GM18499 (cell line): ENCODE data around the gene PUSL1.
"Not testable (repeated sequence)": the region's sequence is repeated elsewhere in the genome, so short reads cannot be mapped to it uniquely, and the experiment has no call there.

Experiments
- ATAC-seq: cut with Tn5 transposase; IDR thresholded peaks from one replicate; pipeline ENCODE4 v1.9.1; 2021; ENCODE audit warnings: moderate number of reproducible peaks; ENCODE audit not compliant: insufficient read depth, unreplicated experiment

PUSL1 gene

GRCh38 chr1:1307261-1307922, 1.0 kb upstream of the PUSL1 start:
- ATAC-seq, result no peak

DNA sequence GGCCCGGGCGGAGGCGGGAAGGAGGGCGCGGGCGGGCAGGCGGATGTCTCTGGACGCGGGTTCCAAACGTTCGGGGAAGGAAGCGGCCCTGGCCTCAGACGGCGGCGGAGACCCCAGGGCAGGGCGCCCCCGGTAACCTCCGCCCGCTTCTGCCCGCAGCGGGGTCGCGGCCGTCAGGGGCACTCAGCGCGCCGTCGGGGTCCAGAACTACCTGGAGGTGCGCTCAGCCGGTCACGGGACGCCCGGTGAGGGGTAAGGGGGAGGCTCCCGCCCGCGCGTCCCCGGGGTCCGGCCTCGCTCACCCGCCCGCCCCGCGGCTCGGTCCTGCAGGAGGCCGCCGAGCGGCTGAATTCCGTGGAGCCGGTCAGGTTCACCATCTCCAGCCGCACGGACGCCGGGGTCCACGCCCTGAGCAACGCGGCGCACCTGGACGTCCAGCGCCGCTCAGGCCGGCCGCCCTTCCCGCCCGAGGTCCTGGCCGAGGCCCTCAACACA, 406 bp downstream of the PUSL1 start:
- ATAC-seq, result no peak

DNA sequence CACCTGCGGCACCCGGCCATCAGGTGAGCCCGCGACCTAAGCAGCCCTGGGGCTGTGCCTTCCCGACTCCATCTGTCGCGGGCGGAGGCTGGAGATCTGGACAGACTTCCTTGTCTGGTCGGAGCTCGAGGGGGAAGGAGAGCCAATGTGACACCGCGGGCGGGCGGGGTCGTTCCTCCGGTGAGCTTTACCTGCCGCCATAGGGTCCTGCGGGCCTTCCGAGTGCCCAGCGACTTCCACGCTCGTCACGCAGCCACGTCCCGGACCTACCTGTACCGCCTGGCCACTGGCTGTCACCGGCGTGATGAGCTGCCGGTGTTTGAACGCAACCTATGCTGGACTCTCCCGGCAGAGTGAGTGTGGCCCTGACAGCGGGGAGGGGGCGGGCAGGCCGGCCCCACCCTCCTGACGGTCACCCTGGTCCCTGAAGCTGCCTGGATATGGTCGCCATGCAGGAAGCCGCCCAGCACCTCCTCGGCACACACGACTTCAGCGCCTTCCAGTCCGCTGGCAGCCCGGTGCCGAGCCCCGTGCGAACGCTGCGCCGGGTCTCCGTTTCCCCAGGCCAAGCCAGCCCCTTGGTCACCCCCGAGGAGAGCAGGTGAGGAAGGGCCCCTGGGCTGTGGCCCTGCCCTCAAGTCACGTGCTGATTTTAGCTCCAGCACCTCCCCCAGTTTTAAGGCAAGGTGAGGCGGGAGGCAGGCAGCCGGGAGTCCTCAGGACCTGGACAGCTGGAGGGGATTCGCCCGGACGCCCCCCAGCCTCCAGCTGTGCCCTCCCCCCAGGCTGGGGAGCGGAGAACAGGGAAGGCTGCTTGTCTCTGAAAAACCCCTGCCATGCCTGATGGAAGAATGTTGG, 1.1 kb downstream of the PUSL1 start:
- no peak for ATAC-seq

GRCh38 chr1:1310109-1310385, 1.6 kb downstream of the PUSL1 start:
- ATAC-seq, result no peak

GRCh38 chr1:1310476-1311053, 2.2 kb downstream of the PUSL1 start:
- ATAC-seq, result no peak

GRCh38 chr1:1311107-1312104, 3.0 kb downstream of the PUSL1 start:
- ATAC-seq, result no peak

- ATAC-seq, result no peak
Measured at GRCh38 chr1:1312450-1313314, 4.3 kb downstream of the PUSL1 start.

- ATAC-seq, result no peak
Measured at GRCh38 chr1:1313500-1314236, 5.3 kb downstream of the PUSL1 start.

DNA sequence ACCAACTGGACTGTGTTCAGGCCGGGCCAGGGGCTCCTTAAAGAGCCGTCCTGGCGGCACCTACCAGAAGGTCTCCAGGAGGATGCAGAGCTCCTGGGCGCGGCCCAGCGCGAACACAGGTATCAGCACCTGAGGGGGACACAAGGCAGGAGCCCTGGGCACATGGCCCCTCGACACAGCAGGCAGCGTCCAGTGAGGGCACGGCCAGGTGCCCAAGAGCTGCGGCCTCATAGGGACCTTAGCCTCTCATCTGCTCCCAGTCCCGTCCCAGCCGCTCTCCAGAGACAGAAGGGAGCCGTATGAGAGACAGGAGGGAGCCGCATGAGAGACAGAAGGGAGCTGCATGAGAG, 5.8 kb downstream of the PUSL1 start:
- ATAC-seq, result no peak

- no peak for ATAC-seq
Measured at GRCh38 chr1:1314678-1315335, 6.4 kb downstream of the PUSL1 start.

- no peak for ATAC-seq
Measured at GRCh38 chr1:1315435-1315954, 7.1 kb downstream of the PUSL1 start.

GRCh38 chr1:1316199-1316598, 7.8 kb downstream of the PUSL1 start:
- ATAC-seq, result not testable (repeated sequence)

DNA sequence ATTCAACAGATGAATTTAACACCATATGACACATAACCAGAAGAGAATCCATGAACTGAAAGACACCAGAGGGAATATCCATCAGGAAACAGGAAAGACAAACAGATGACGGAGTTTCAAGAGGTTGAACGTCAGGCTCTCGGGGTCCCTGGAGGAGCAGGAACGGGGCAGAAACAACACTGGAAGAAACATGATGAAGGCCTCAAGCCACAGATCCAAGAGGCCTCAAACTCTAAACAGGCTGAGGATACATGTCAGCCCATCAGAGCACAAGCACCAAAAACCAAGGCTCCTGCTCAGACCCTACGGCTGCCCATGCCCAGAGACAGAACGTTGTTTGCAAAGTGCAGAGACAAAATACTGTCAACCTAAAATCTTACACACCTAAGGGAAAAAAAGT, 9.0 kb downstream of the PUSL1 start:
- ATAC-seq, result no peak

- no peak for ATAC-seq
Measured at GRCh38 chr1:1318131-1318652, 9.8 kb downstream of the PUSL1 start.

GRCh38 chr1:1318777-1319645, 10.6 kb downstream of the PUSL1 start:
- no peak for ATAC-seq

- no peak for ATAC-seq
Measured at GRCh38 chr1:1319646-1319941, 11.2 kb downstream of the PUSL1 start.
